Stomach (tissue), 4 donors: ENCODE measurements around the gene KCNJ12.
"Not testable (repeated sequence)": the region's sequence is repeated elsewhere in the genome, so short reads cannot be mapped to it uniquely, and the experiment has no call there.

ENCODE experiments used
- EP300 ChIP-seq: sonication (generic); formaldehyde crosslinking; IDR thresholded peaks from one replicate; pipeline ENCODE4 v1.6.1; 2017; ENCODE audit warnings: antibody characterized with exemption
- POLR2A ChIP-seq, 4 donors: fragments of 450-650 bp; IDR thresholded peaks; one replicate each; pipeline ENCODE4 v1.6.1; 2016; ENCODE audit warnings: antibody characterized with exemption in 4 of 4, control low read depth in 2 of 4, mild to moderate bottlenecking in 1 of 4, moderate library complexity in 1 of 4
- POLR2AphosphoS5 ChIP-seq, 3 donors: sonication (generic); formaldehyde crosslinking; IDR thresholded peaks; one replicate each; pipeline ENCODE4 v1.6.1; 2016; ENCODE audit warnings: antibody characterized with exemption in 3 of 3
- TF ChIP-seq, protein P1 (sequence below), 7 experiments: fragments of 450-650 bp in 4 of 7; fragments of 200-600 bp in 3 of 7; sonication (generic) in 3 of 7; IDR thresholded peaks; one replicate each; pipeline ENCODE4 v1.5.1; 2016 to 2019; ENCODE audit warnings: antibody characterized with exemption in 7 of 7, control low read depth in 2 of 7, mild to moderate bottlenecking in 1 of 7

DNA sequence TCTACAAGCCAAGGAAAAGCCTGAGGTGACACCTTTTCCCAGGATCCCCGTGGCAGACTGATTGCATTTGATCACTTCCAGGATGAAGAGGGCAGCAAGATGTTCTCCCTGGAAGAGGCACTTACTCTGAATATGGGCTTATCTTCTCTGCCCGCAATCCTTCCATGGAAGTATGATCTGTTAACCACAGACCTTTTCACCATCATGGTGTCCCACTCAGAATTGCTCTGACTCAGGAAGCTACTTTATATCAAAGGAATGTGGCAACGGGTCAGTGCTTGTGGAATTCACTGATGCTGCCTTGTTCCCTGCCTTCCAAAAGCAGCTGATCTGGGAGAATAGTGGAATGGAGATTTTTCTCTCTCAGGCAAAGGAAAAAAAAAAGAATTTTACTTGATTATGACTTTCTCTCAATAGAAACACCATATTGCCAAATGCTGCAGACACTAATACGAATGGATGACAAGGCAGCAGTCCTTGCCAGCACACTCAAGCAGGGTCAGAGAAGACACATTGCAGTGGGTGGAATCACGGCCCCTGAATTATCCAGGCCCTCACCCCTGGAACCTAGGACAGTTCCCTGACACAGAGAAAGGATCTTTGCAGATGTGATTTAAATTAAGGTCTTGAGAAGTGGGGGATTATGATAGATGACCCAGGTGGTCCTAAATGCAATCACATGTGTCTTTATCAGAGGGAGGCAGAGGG lies 53.9 kb downstream of the KCNJ12 start:
- TF ChIP-seq, protein P1, sequence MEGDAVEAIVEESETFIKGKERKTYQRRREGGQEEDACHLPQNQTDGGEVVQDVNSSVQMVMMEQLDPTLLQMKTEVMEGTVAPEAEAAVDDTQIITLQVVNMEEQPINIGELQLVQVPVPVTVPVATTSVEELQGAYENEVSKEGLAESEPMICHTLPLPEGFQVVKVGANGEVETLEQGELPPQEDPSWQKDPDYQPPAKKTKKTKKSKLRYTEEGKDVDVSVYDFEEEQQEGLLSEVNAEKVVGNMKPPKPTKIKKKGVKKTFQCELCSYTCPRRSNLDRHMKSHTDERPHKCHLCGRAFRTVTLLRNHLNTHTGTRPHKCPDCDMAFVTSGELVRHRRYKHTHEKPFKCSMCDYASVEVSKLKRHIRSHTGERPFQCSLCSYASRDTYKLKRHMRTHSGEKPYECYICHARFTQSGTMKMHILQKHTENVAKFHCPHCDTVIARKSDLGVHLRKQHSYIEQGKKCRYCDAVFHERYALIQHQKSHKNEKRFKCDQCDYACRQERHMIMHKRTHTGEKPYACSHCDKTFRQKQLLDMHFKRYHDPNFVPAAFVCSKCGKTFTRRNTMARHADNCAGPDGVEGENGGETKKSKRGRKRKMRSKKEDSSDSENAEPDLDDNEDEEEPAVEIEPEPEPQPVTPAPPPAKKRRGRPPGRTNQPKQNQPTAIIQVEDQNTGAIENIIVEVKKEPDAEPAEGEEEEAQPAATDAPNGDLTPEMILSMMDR (IDR thresholded peaks at IDR 0.05), result not testable (repeated sequence)
- not testable (repeated sequence) for TF ChIP-seq POLR2AphosphoS5 (IDR thresholded peaks at IDR 0.05); POLR2A (IDR thresholded peaks at IDR 0.05); EP300
